ENCODE measurements around the gene DNAH7.
"Not testable (repeated sequence)": the region's sequence is repeated elsewhere in the genome, so short reads cannot be mapped to it uniquely, and the experiment has no call there.

DNAH7 gene

GRCh38 chr2:195934484-195934883 lies 134.2 kb downstream of the DNAH7 start:
- H3K27ac ChIP-seq, result no peak overlapping the region
- TF ChIP-seq, protein P1, sequence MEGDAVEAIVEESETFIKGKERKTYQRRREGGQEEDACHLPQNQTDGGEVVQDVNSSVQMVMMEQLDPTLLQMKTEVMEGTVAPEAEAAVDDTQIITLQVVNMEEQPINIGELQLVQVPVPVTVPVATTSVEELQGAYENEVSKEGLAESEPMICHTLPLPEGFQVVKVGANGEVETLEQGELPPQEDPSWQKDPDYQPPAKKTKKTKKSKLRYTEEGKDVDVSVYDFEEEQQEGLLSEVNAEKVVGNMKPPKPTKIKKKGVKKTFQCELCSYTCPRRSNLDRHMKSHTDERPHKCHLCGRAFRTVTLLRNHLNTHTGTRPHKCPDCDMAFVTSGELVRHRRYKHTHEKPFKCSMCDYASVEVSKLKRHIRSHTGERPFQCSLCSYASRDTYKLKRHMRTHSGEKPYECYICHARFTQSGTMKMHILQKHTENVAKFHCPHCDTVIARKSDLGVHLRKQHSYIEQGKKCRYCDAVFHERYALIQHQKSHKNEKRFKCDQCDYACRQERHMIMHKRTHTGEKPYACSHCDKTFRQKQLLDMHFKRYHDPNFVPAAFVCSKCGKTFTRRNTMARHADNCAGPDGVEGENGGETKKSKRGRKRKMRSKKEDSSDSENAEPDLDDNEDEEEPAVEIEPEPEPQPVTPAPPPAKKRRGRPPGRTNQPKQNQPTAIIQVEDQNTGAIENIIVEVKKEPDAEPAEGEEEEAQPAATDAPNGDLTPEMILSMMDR (IDR thresholded peaks at IDR 0.05), result no peak
- no peak for TF ChIP-seq ZFX (IDR thresholded peaks at IDR 0.05; ENCODE audit: borderline replicate concordance)

- TF ChIP-seq ZFX (IDR thresholded peaks at IDR 0.05; ENCODE audit: borderline replicate concordance), result no peak
- TF ChIP-seq, protein P1 (IDR thresholded peaks at IDR 0.05), result no peak
- no peak overlapping the region for H3K27ac ChIP-seq
Observed at GRCh38 chr2:195929531-195929930, 139.1 kb downstream of the DNAH7 start.

- no peak for TF ChIP-seq ZFX (IDR thresholded peaks at IDR 0.05; ENCODE audit: borderline replicate concordance)
- TF ChIP-seq, protein P1 (IDR thresholded peaks at IDR 0.05), result no peak
- H3K27ac ChIP-seq, result no peak overlapping the region
Observed at GRCh38 chr2:195925120-195925519, 143.5 kb downstream of the DNAH7 start.

GRCh38 chr2:195923889-195924288 lies 144.7 kb downstream of the DNAH7 start:
- TF ChIP-seq, protein P1 (IDR thresholded peaks at IDR 0.05), result no peak
- TF ChIP-seq ZFX (IDR thresholded peaks at IDR 0.05; ENCODE audit: borderline replicate concordance), result no peak
- no peak overlapping the region for H3K27ac ChIP-seq

- not testable (repeated sequence) for H3K27ac ChIP-seq
Observed at GRCh38 chr2:195917021-195917600, 151.5 kb downstream of the DNAH7 start.

DNA sequence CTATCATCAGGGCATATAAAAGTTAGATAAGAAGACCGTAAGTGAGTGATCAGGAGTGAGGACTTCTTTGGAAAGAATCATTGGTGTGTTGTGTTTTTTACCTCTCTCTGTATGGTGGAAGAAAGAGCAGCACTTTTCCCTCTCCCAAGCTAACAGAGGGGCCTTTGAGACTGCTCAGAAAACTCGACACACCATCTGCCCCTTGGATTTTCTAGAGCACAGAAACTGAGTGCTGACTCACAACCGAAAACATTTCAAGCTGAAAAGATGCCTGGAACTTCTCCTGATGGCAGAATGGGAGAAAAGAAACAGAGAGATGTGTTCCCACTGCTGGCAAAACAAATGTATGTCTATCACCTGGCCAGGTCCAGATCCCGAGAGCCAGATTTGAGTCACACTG lies 156.6 kb downstream of the DNAH7 start:
- TF ChIP-seq, protein P1 (IDR thresholded peaks at IDR 0.05), result no peak
- no peak for TF ChIP-seq ZFX (IDR thresholded peaks at IDR 0.05; ENCODE audit: borderline replicate concordance)
- H3K27ac ChIP-seq, result no peak overlapping the region

- TF ChIP-seq, protein P1 (IDR thresholded peaks at IDR 0.05), result no peak
- TF ChIP-seq ZFX (IDR thresholded peaks at IDR 0.05; ENCODE audit: borderline replicate concordance), result no peak
- H3K27ac ChIP-seq, result no peak overlapping the region
Observed at GRCh38 chr2:195910570-195910969, 158.1 kb downstream of the DNAH7 start.

- no peak overlapping the region for H3K27ac ChIP-seq
- no peak for TF ChIP-seq ZFX (IDR thresholded peaks at IDR 0.05; ENCODE audit: borderline replicate concordance)
- TF ChIP-seq, protein P1 (IDR thresholded peaks at IDR 0.05), result no peak
Observed at GRCh38 chr2:195909926-195910325, 158.7 kb downstream of the DNAH7 start.
